Fibroblast of villous mesenchyme (primary cell): ENCODE measurements around the gene NT5C3A. TPM values are rescaled to one million over a fixed set of nuclear protein-coding genes. Genes with fewer than 3 reads are reported as not detected.

Experiments used
- DNase-seq: peaks from one replicate; pipeline ENCODE4 v3.0.0-alpha.2; 2010; ENCODE audit warnings: low read depth
- H3K4me3 ChIP-seq: 2 replicates; pipeline ENCODE4 v1.5.1; 2011; ENCODE audit warnings: low read depth, mild to moderate bottlenecking, low read length
- total RNA-seq: library from RNA; depleted of rRNA; stranded (reverse); fragments of >200 nt; gene quantifications from 2 replicates; pipeline ENCODE4 v1.2.3, GENCODE V29; 2012
- TF ChIP-seq, protein P1 (sequence below): IDR thresholded peaks from 2 replicates; pipeline ENCODE4 v1.5.1; 2012; ENCODE audit warnings: low read depth, mild to moderate bottlenecking, low read length; ENCODE audit not compliant: insufficient read depth

NT5C3A gene
- total RNA-seq, 1 donor, result 23.3 TPM

GRCh38 chr7:33043501-33044400 lies 18.8 kb downstream of the NT5C3A start:
- no peak for DNase-seq
- no peak overlapping the region for H3K4me3 ChIP-seq
- TF ChIP-seq, protein P1, sequence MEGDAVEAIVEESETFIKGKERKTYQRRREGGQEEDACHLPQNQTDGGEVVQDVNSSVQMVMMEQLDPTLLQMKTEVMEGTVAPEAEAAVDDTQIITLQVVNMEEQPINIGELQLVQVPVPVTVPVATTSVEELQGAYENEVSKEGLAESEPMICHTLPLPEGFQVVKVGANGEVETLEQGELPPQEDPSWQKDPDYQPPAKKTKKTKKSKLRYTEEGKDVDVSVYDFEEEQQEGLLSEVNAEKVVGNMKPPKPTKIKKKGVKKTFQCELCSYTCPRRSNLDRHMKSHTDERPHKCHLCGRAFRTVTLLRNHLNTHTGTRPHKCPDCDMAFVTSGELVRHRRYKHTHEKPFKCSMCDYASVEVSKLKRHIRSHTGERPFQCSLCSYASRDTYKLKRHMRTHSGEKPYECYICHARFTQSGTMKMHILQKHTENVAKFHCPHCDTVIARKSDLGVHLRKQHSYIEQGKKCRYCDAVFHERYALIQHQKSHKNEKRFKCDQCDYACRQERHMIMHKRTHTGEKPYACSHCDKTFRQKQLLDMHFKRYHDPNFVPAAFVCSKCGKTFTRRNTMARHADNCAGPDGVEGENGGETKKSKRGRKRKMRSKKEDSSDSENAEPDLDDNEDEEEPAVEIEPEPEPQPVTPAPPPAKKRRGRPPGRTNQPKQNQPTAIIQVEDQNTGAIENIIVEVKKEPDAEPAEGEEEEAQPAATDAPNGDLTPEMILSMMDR, result no peak

GRCh38 chr7:33041631-33042428 lies 20.7 kb downstream of the NT5C3A start:
- no peak overlapping the region for H3K4me3 ChIP-seq
- TF ChIP-seq, protein P1, result no peak
- no peak for DNase-seq

DNA sequence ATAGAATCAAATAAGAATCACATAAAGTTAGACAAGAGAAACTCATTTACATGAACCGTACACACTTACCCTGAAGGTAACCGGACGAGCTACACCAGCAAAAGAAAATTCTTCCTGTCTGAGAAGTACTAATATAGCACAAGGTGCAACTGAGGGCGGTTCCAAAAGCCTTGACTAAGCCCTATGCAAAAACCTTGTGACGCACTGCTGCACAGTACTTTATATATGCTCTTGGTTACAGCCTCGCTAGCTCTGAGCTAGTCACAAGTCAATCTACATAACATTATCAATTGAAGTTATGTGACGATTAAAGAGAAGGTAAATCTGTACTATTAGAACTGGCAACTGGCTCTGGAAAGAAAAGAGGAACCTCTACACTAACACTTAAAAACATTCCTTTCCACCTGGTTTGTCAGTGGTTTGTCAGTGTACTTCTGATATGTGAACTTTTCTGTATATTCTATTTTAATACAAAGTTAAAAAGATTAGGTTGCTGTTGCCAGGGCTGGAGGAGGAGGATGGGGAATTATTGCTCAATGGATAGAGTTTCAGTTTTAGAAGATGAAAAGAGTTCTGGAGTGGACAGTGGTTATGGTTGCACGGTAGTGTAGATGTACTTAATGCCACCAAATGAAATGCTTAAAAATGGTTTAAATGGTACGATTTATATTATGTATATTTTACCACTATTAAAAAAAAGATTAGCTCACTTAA lies 21.6 kb downstream of the NT5C3A start:
- DNase-seq, result peak; percentile 61
- TF ChIP-seq, protein P1, result no peak
- H3K4me3 ChIP-seq, result peak overlapping the region; percentile 19

DNA sequence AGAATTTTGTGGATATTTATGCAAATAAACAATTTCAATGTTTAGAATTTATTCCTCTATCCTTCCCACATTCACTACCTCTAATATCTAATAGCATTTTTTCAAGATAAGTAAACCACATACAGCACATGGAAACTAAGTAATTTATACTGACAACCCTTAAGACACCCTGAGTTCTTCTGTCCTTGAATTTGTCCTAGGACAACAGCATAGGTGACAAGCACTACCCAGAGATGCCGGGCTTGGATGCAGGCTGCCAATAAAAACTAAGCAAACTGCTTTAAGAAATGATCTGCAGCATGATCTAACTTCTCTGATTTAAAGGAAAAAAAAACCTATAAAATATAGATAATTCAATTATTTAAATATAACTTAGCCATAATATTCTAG lies 22.7 kb downstream of the NT5C3A start:
- TF ChIP-seq, protein P1, result no peak
- H3K4me3 ChIP-seq, result peak overlapping the region; percentile 64
- peak; percentile 21 for DNase-seq

DNA sequence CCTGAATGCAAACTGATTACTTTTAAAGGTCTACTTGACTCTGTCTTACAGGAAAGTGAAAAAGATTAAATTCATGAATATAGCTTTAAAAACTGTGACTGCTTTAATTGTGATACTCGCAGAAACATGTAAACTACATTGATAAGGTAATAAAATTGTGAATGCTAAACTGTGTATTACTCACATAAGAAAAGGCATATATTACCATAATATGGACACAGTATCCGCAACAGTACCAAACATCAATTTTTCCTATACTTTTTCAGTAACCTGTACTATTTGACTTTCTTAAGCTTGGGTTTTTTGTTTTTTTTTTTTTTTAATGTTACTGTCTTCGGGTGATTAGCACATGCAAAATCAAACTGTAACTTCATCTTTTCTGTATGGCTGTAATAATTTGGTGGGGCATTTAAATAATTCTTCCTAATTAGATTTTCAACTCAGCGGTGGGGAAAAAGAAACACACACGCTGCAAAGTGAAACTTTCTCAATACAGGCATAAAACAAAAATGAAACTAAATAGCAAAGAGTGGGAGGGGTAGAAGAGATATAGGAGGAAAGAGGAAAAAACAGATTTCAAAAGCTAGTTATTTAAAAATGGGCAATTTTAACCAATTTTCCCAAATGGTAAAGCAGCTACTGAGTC lies 23.2 kb downstream of the NT5C3A start:
- TF ChIP-seq, protein P1, result no peak
- DNase-seq, result peak; percentile 55
- H3K4me3 ChIP-seq, result peak overlapping the region; percentile 64

DNA sequence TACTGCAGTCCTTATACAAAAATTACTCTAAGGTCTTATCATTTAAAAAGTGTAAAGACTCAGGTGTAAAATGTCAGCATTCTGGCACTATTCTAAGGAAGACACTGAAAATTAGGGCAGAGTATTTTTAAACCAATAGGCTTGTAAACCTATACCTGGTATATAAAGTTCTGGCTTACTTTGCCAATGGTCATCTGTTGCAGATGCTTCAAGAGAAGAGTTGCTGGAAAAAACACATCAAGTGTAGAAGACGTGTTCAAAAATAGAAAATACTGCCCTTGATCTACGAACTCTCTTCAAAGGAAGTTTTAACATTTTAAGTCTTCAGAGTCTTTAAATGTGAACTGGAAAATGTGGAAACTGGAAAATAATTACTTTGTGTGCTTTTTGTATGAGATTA lies 23.9 kb downstream of the NT5C3A start:
- H3K4me3 ChIP-seq, result peak overlapping the region; percentile 64
- no peak for DNase-seq
- TF ChIP-seq, protein P1, result no peak
